Fibroblast of skin of right biceps (primary cell): ENCODE measurements around the gene CPLX1.
"Not testable (repeated sequence)": the region's sequence is repeated elsewhere in the genome, so short reads cannot be mapped to it uniquely, and the experiment has no call there.

ENCODE experiments used
- DNase-seq: peaks from one replicate; pipeline ENCODE4 v3.0.0-alpha.2; 2013

Gene CPLX1

GRCh38 chr4:819401-820229 is 6.3 kb downstream of the CPLX1 start:
- no peak for DNase-seq

GRCh38 chr4:818106-818921 is 7.6 kb downstream of the CPLX1 start:
- no peak for DNase-seq

GRCh38 chr4:815464-816146 is 10.3 kb downstream of the CPLX1 start:
- DNase-seq: no peak

- no peak for DNase-seq
Observed at GRCh38 chr4:814312-814850, 11.5 kb downstream of the CPLX1 start.

GRCh38 chr4:813900-814299 is 12.0 kb downstream of the CPLX1 start:
- no peak for DNase-seq

GRCh38 chr4:808860-809570 is 16.9 kb downstream of the CPLX1 start:
- DNase-seq: no peak

GRCh38 chr4:807792-808191 is 18.1 kb downstream of the CPLX1 start:
- no peak for DNase-seq

GRCh38 chr4:806979-807378 is 18.9 kb downstream of the CPLX1 start:
- DNase-seq: not testable (repeated sequence)

GRCh38 chr4:804804-805203 is 21.1 kb downstream of the CPLX1 start:
- DNase-seq: no peak

- DNase-seq: no peak
Observed at GRCh38 chr4:803884-804283, 22.0 kb downstream of the CPLX1 start.

GRCh38 chr4:801436-802124 is 24.3 kb downstream of the CPLX1 start:
- no peak for DNase-seq

GRCh38 chr4:797066-797465 is 28.9 kb downstream of the CPLX1 start:
- no peak for DNase-seq

- DNase-seq: no peak
Observed at GRCh38 chr4:796206-796605, 29.7 kb downstream of the CPLX1 start.

- DNase-seq: no peak
Observed at GRCh38 chr4:795726-796119, 30.2 kb downstream of the CPLX1 start.

GRCh38 chr4:794900-795725 is 30.8 kb downstream of the CPLX1 start:
- DNase-seq: no peak

GRCh38 chr4:793941-794621 is 31.8 kb downstream of the CPLX1 start:
- DNase-seq: no peak

GRCh38 chr4:793093-793861 is 32.7 kb downstream of the CPLX1 start:
- no peak for DNase-seq

GRCh38 chr4:792626-793092 is 33.3 kb downstream of the CPLX1 start:
- DNase-seq: no peak

GRCh38 chr4:791898-792625 is 33.9 kb downstream of the CPLX1 start:
- DNase-seq: peak; percentile 20
